ENCODE data around the gene FKBP10.

- no peak for TF ChIP-seq CTCF (conservative IDR thresholded peaks at IDR 0.05; ENCODE audit: low read depth, low read length)
- TF ChIP-seq EZH2 (IDR thresholded peaks at IDR 0.05; ENCODE audit: borderline replicate concordance, low read depth, low read length, poor library complexity, severe bottlenecking) = no peak
Observed at GRCh38 chr17:41860254-41860931, 47.6 kb downstream of the FKBP10 start.

Measured in A673 (cell line).